ENCODE measurements around the gene CMTM3.

DNA sequence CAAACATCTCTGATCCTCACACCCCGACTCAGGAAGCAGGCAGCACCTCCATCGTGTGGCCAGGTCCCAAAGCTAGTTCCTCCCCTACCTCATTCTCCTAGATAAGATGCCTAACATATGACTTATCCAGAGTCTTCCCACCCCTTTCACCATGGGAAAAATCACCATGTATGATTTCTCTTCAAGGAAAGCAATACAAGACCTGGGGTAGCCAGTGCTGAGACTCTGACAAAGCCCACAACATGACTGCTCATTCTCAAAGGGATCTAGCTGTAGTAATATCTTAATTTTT is 46.9 kb downstream of the CMTM3 start:
- TF ChIP-seq POLR2AphosphoS5 (IDR thresholded peaks at IDR 0.05; ENCODE audit: low read depth) (no peak), CREB1 (CRISPR knock-in tag; IDR thresholded peaks at IDR 0.05; ENCODE audit: low read depth) (no peak), NANOG (IDR thresholded peaks at IDR 0.05; ENCODE audit: borderline replicate concordance) (no peak), EZH2phosphoT487 (IDR thresholded peaks at IDR 0.05; ENCODE audit: unreplicated experiment) (no peak), JUNB (IDR thresholded peaks at IDR 0.05; ENCODE audit: unreplicated experiment) (no peak), EZH2 (IDR thresholded peaks at IDR 0.05; ENCODE audit: low read depth, unreplicated experiment) (no peak)
- TF ChIP-seq, protein P1, sequence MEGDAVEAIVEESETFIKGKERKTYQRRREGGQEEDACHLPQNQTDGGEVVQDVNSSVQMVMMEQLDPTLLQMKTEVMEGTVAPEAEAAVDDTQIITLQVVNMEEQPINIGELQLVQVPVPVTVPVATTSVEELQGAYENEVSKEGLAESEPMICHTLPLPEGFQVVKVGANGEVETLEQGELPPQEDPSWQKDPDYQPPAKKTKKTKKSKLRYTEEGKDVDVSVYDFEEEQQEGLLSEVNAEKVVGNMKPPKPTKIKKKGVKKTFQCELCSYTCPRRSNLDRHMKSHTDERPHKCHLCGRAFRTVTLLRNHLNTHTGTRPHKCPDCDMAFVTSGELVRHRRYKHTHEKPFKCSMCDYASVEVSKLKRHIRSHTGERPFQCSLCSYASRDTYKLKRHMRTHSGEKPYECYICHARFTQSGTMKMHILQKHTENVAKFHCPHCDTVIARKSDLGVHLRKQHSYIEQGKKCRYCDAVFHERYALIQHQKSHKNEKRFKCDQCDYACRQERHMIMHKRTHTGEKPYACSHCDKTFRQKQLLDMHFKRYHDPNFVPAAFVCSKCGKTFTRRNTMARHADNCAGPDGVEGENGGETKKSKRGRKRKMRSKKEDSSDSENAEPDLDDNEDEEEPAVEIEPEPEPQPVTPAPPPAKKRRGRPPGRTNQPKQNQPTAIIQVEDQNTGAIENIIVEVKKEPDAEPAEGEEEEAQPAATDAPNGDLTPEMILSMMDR (conservative IDR thresholded peaks at IDR 0.05; ENCODE audit: low read depth in 2 of 2), result no peak
- TF ChIP-seq, protein P2, sequence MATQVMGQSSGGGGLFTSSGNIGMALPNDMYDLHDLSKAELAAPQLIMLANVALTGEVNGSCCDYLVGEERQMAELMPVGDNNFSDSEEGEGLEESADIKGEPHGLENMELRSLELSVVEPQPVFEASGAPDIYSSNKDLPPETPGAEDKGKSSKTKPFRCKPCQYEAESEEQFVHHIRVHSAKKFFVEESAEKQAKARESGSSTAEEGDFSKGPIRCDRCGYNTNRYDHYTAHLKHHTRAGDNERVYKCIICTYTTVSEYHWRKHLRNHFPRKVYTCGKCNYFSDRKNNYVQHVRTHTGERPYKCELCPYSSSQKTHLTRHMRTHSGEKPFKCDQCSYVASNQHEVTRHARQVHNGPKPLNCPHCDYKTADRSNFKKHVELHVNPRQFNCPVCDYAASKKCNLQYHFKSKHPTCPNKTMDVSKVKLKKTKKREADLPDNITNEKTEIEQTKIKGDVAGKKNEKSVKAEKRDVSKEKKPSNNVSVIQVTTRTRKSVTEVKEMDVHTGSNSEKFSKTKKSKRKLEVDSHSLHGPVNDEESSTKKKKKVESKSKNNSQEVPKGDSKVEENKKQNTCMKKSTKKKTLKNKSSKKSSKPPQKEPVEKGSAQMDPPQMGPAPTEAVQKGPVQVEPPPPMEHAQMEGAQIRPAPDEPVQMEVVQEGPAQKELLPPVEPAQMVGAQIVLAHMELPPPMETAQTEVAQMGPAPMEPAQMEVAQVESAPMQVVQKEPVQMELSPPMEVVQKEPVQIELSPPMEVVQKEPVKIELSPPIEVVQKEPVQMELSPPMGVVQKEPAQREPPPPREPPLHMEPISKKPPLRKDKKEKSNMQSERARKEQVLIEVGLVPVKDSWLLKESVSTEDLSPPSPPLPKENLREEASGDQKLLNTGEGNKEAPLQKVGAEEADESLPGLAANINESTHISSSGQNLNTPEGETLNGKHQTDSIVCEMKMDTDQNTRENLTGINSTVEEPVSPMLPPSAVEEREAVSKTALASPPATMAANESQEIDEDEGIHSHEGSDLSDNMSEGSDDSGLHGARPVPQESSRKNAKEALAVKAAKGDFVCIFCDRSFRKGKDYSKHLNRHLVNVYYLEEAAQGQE (IDR thresholded peaks at IDR 0.05; ENCODE audit: unreplicated experiment), result no peak

All from GM23338 (cell line).